GM06990 (cell line): Measurements from ENCODE around the gene TFDP2.

Experiments
- DNase-seq: peaks from one replicate; pipeline ENCODE4 v3.0.0-alpha.2; 2011; ENCODE audit not compliant: insufficient read length; ENCODE audit errors: extremely low read depth
- H3K27me3 ChIP-seq: replicated peaks from 2 replicates; pipeline ENCODE4 v1.6.0; 2011; ENCODE audit warnings: low read length; ENCODE audit not compliant: control insufficient read depth, insufficient read depth
- H3K36me3 ChIP-seq: 2 replicates; pipeline ENCODE4 v1.5.1; 2011; ENCODE audit warnings: low read length; ENCODE audit not compliant: control insufficient read depth, insufficient read depth
- H3K4me3 ChIP-seq: replicated peaks from 2 replicates; pipeline ENCODE4 v1.5.1; 2011; ENCODE audit warnings: low read depth, mild to moderate bottlenecking, control low read depth, low read length
- TF ChIP-seq, protein P1 (sequence below): IDR thresholded peaks from 2 replicates; pipeline ENCODE4 v1.5.1; 2011; ENCODE audit warnings: low read length, control low read depth, mild to moderate bottlenecking, inconsistent platforms; ENCODE audit not compliant: insufficient read depth, poor library complexity, severe bottlenecking

TFDP2 gene

DNA sequence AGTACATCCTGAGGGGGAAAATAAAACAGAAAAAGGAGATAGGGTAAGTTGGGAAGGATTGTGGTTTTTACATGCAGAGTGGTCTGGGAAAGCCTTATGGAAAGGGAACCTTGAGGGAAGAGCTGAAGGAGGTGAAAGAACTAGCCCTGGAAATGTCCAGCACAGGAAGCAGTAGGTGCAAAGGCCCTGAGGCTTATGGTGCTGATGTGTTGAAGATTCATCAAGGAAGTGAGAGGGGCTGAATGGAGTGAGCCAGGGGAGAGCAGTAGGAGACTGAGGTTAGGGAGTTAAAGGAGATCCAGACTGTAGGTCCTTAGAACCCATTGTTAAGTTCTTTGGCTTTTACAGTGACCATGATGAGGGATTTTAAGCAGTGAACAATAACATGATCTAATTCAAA lies 239.9 kb downstream of the TFDP2 start:
- Histone ChIP-seq H3K27me3 (no peaks in the 10 kb centered on the region), H3K36me3 (peaks cover 8% of the 10 kb centered on the region), H3K4me3 (no peak overlapping the region)
- TF ChIP-seq, protein P1, sequence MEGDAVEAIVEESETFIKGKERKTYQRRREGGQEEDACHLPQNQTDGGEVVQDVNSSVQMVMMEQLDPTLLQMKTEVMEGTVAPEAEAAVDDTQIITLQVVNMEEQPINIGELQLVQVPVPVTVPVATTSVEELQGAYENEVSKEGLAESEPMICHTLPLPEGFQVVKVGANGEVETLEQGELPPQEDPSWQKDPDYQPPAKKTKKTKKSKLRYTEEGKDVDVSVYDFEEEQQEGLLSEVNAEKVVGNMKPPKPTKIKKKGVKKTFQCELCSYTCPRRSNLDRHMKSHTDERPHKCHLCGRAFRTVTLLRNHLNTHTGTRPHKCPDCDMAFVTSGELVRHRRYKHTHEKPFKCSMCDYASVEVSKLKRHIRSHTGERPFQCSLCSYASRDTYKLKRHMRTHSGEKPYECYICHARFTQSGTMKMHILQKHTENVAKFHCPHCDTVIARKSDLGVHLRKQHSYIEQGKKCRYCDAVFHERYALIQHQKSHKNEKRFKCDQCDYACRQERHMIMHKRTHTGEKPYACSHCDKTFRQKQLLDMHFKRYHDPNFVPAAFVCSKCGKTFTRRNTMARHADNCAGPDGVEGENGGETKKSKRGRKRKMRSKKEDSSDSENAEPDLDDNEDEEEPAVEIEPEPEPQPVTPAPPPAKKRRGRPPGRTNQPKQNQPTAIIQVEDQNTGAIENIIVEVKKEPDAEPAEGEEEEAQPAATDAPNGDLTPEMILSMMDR, result no peak
- DNase-seq, result no peak

DNA sequence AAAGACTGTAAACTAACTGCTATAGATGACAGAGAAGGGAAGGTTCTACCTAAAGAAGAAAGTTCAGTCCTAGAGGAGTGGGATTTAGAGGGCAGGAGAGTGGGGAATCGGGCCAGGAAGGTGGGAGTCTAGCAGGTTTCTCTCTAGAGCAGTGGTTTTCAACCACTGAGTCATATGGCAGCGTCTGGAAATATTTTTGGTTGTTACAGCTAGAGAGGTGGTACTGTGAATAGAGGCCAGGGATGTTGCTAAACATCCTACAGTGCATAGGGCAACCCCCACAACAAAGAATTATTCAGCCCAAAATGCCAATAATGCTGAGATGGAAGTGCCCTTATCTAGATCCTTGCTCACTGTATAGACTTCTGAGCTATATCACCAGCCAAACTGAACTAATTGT lies 244.2 kb downstream of the TFDP2 start:
- DNase-seq, result no peak
- TF ChIP-seq, protein P1, result no peak
- peaks cover 5% of the 10 kb centered on the region for H3K36me3 ChIP-seq
- no peaks in the 10 kb centered on the region for H3K27me3 ChIP-seq
- no peak overlapping the region for H3K4me3 ChIP-seq

DNA sequence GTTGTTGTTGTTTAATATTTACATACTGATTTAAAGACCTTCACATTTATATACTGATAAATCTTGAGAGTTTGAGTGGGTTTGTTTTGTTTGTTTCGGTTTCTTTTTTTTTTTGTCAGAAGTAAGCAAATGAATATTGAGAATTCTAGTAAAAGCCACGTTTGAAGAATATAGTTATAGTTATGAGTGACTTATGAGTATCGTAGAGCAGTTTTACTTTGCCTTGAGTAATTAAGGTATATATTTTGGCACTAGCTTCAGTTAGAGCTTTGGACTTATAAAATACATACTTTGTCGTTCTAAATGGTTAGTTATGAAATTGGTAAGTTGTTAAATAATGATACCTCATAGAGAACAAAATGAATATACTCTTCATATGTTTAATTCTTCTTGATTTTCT lies 245.1 kb downstream of the TFDP2 start:
- TF ChIP-seq, protein P1, result no peak
- no peak for DNase-seq

DNA sequence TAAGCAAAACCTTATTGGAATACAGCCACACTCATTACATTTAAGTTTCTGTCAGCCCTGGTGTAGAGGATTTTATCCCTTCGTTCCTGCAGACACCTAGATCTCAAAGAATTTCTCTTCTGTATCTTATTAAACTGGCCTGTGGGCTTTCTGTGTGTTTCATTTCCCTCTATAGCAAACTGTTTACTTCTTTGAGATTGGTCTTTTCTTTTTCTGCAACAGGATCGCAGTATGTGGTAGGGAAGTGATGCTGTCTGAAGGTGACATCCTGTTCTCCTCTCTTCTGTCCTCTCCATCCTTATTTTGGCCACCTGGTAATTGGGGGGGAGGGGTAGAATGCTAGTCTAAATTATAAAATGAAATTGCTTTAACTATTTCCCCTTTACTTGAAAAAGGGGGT lies 247.4 kb downstream of the TFDP2 start:
- TF ChIP-seq, protein P1, result no peak

More for the DNA sequence above, 245.1 kb downstream of the TFDP2 start:
- Histone ChIP-seq H3K36me3 (peaks cover 5% of the 10 kb centered on the region), H3K4me3 (no peak overlapping the region), H3K27me3 (no peaks in the 10 kb centered on the region)

DNA sequence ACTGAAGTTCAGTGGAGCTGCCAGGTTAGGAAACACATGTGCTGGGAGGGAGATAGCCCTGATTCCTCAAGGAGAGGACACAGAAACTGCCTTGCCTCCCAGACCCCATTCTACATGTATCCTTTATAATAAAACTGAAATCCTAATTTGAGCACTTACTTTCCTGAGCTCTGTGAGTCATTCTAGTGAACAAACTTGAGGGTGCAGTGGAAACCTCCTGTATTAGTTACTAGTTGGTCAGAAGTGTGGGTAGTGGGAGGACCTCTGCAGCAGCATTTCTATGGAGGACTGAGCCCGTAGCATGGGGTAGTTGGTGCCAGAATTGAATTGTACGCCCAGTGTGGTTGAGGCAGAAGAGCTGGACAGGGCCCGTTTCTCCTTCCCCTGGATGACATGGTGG lies 249.0 kb downstream of the TFDP2 start:
- Histone ChIP-seq H3K4me3 (no peak overlapping the region), H3K36me3 (peaks cover 3% of the 10 kb centered on the region), H3K27me3 (no peaks in the 10 kb centered on the region)
- no peak for DNase-seq
- TF ChIP-seq, protein P1, result no peak

More for the DNA sequence above, 247.4 kb downstream of the TFDP2 start:
- Histone ChIP-seq H3K36me3 (peaks cover 1% of the 10 kb centered on the region), H3K27me3 (no peaks in the 10 kb centered on the region), H3K4me3 (no peak overlapping the region)
- no peak for DNase-seq

DNA sequence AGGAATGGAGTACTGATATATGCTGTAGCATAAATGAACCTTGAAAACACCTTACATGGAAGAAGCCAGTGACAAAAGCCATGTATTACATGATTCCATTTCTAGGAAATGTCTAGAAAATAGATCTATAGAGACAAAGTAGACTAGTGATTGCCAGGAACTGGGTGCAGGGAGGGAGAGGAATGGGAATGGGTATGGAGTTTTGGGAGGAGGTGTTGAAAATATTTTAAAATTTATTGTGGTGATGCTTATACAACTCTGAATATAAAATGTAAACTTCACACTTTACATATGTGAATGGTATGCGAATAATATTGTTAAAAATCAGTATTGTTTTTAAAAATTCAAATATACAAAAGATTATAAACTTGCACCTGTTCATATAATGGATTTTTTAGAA lies 250.4 kb downstream of the TFDP2 start:
- Histone ChIP-seq H3K4me3 (no peak overlapping the region), H3K36me3 (peaks cover 3% of the 10 kb centered on the region), H3K27me3 (no peaks in the 10 kb centered on the region)
- TF ChIP-seq, protein P1, result no peak
- no peak for DNase-seq
